Neural cell (in vitro differentiated cells): ENCODE measurements around the gene SDHB. TPM values are rescaled to one million over a fixed set of nuclear protein-coding genes. Genes with fewer than 3 reads are reported as not detected.

Source experiments
- H2AFZ ChIP-seq: fragments of 200-600, 300-800 bp; sonication (generic), shearing (Covaris generic); 2 replicates; pipeline ENCODE4 v1.6.0; 2014; ENCODE audit warnings: low read depth, mild to moderate bottlenecking, antibody characterized with exemption, low read length, moderate library complexity
- H3F3A ChIP-seq: fragments of 200-600 bp; shearing (Covaris generic); 2 replicates; pipeline ENCODE4 v1.6.1; 2016; ENCODE audit warnings: mild to moderate bottlenecking, moderate library complexity, mixed read lengths, antibody characterized with exemption, low read length; ENCODE audit not compliant: insufficient read depth, poor library complexity, severe bottlenecking
- H3K27ac ChIP-seq: fragments of 200-600, 300-800 bp; sonication (generic), shearing (Covaris generic); 2 replicates; pipeline ENCODE4 v1.5.1; 2014; ENCODE audit warnings: mild to moderate bottlenecking, low read length, moderate library complexity
- H3K27me3 ChIP-seq: fragments of 300-800, 200-600 bp; sonication (generic), shearing (Covaris generic); 2 replicates; pipeline ENCODE4 v1.6.0; 2014; ENCODE audit warnings: mild to moderate bottlenecking, low read depth, low read length, moderate library complexity; ENCODE audit not compliant: insufficient read depth
- H3K36me3 ChIP-seq: fragments of 300-800, 200-600 bp; sonication (generic), shearing (Covaris generic); 2 replicates; pipeline ENCODE4 v1.5.1; 2014; ENCODE audit warnings: mild to moderate bottlenecking, antibody characterized with exemption, low read length, moderate library complexity; ENCODE audit not compliant: insufficient read depth
- H3K4me2 ChIP-seq: fragments of 300-800, 200-600 bp; sonication (generic), shearing (Covaris generic); 2 replicates; pipeline ENCODE4 v1.6.0; 2014; ENCODE audit warnings: mild to moderate bottlenecking, low read length
- H3K4me3 ChIP-seq: fragments of 300-800, 200-600 bp; sonication (generic), shearing (Covaris generic); 2 replicates; pipeline ENCODE4 v1.5.1; 2014; ENCODE audit warnings: mild to moderate bottlenecking, low read length, moderate library complexity
- H3K79me2 ChIP-seq: fragments of 200-600 bp; shearing (Covaris generic); replicated peaks from 2 replicates; pipeline ENCODE4 v1.6.0; 2014; ENCODE audit warnings: mild to moderate bottlenecking, low read length, moderate library complexity; ENCODE audit not compliant: insufficient read depth
- H3K9ac ChIP-seq: fragments of 300-800, 200-600 bp; sonication (generic), shearing (Covaris generic); 2 replicates; pipeline ENCODE4 v1.6.1; 2016; ENCODE audit warnings: mild to moderate bottlenecking, low read length, mixed read lengths
- H3K9me2 ChIP-seq: fragments of 200-600 bp; shearing (Covaris generic); 2 replicates; pipeline ENCODE4 v1.6.1; 2016; ENCODE audit warnings: mild to moderate bottlenecking, low read length, mixed read lengths; ENCODE audit not compliant: insufficient read depth
- H3K9me3 ChIP-seq: fragments of 200-600, 300-800 bp; sonication (generic), shearing (Covaris generic); 2 replicates; pipeline ENCODE4 v1.6.1; 2016; ENCODE audit warnings: mild to moderate bottlenecking, mixed run types, low read length, moderate library complexity, mixed read lengths
- H4K20me1 ChIP-seq: fragments of 200-600 bp; shearing (Covaris generic); 2 replicates; pipeline ENCODE4 v1.6.1; 2016; ENCODE audit warnings: mild to moderate bottlenecking, mixed run types; ENCODE audit not compliant: insufficient read depth
- EP300 ChIP-seq: fragments of 450-650 bp; conservative IDR thresholded peaks from 2 replicates; pipeline ENCODE4 v1.6.1; 2014; ENCODE audit warnings: antibody characterized with exemption, mild to moderate bottlenecking, moderate library complexity; ENCODE audit not compliant: poor library complexity, severe bottlenecking
- EZH2 ChIP-seq: fragments of 200-600, 300-800 bp; shearing (Covaris generic), sonication (generic); IDR thresholded peaks from 2 replicates; pipeline ENCODE4 v1.6.1; 2014; ENCODE audit warnings: antibody characterized with exemption, low read length, borderline replicate concordance, mild to moderate bottlenecking; ENCODE audit not compliant: insufficient read depth, poor library complexity, severe bottlenecking
- MXI1 ChIP-seq: fragments of 450-650 bp; conservative IDR thresholded peaks from 2 replicates; pipeline ENCODE4 v1.6.1; 2014; ENCODE audit warnings: antibody characterized with exemption, mild to moderate bottlenecking; ENCODE audit not compliant: poor library complexity, severe bottlenecking
- POLR2AphosphoS5 ChIP-seq: IDR thresholded peaks from 2 replicates; pipeline ENCODE4 v1.6.1; 2012
- RAD21 ChIP-seq: fragments of 450-650 bp; conservative IDR thresholded peaks from 2 replicates; pipeline ENCODE4 v1.6.1; 2014; ENCODE audit warnings: antibody characterized with exemption, mild to moderate bottlenecking, moderate library complexity
- SMC3 ChIP-seq: fragments of 450-650 bp; conservative IDR thresholded peaks from 2 replicates; pipeline ENCODE4 v1.6.1; 2014; ENCODE audit warnings: antibody characterized with exemption, mild to moderate bottlenecking, moderate library complexity; ENCODE audit not compliant: poor library complexity
- TAF1 ChIP-seq: IDR thresholded peaks from 2 replicates; pipeline ENCODE4 v1.6.1; 2012; ENCODE audit warnings: low read depth
- polyA plus RNA-seq: library from polyadenylated mRNA; depleted of rRNA; stranded (reverse); fragments of >200 nt; gene quantifications from 2 replicates; pipeline ENCODE4 v1.2.3, GENCODE V29; 2014
- TF ChIP-seq, protein P1 (sequence below): IDR thresholded peaks from 2 replicates; pipeline ENCODE4 v1.6.1; 2012; ENCODE audit warnings: borderline replicate concordance
- TF ChIP-seq, protein P2 (sequence below): fragments of 450-650 bp; IDR thresholded peaks from 2 replicates; pipeline ENCODE4 v1.5.1; 2014; ENCODE audit warnings: antibody characterized with exemption, mild to moderate bottlenecking, moderate library complexity; ENCODE audit not compliant: poor library complexity, severe bottlenecking

The SDHB gene
- polyA plus RNA-seq, 1 donor from 2014 or later, result 129 TPM

DNA sequence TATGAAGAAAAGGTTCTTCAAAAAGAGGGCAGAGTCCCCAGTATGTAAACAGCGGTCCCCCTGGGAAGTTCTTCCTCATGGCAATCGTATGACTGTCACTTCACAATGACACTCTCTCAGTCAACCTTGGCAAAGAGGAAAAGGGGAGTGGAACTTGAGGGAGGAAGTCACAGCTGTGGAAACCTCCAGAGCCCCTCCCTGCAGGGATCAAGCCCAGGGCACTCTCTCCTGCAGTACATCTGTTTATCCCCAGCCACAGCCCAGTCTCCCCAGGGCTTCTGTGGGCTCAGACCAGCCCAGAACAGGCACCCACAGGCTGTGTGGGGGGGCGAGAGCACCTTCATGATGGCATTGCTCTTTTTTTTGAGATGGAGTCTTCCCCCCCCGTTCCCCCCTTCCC is 44.1 kb downstream of the SDHB start:
- Histone ChIP-seq H2AFZ (no peak overlapping the region), H3K9ac (no peak overlapping the region), H3K9me2 (no peaks in the 10 kb centered on the region), H3F3A (no peaks in the 10 kb centered on the region), H4K20me1 (no peaks in the 10 kb centered on the region), H3K9me3 (no peaks in the 10 kb centered on the region), H3K27me3 (no peaks in the 10 kb centered on the region), H3K79me2 (peaks cover 8% of the 10 kb centered on the region), H3K4me3 (no peak overlapping the region), H3K36me3 (no peaks in the 10 kb centered on the region), H3K4me2 (no peak overlapping the region), H3K27ac (no peak overlapping the region)
- TF ChIP-seq SMC3 (no peak), EP300 (no peak), POLR2AphosphoS5 (no peak), TAF1 (no peak), MXI1 (no peak), RAD21 (no peak), EZH2 (no peak)
- TF ChIP-seq, protein P1, sequence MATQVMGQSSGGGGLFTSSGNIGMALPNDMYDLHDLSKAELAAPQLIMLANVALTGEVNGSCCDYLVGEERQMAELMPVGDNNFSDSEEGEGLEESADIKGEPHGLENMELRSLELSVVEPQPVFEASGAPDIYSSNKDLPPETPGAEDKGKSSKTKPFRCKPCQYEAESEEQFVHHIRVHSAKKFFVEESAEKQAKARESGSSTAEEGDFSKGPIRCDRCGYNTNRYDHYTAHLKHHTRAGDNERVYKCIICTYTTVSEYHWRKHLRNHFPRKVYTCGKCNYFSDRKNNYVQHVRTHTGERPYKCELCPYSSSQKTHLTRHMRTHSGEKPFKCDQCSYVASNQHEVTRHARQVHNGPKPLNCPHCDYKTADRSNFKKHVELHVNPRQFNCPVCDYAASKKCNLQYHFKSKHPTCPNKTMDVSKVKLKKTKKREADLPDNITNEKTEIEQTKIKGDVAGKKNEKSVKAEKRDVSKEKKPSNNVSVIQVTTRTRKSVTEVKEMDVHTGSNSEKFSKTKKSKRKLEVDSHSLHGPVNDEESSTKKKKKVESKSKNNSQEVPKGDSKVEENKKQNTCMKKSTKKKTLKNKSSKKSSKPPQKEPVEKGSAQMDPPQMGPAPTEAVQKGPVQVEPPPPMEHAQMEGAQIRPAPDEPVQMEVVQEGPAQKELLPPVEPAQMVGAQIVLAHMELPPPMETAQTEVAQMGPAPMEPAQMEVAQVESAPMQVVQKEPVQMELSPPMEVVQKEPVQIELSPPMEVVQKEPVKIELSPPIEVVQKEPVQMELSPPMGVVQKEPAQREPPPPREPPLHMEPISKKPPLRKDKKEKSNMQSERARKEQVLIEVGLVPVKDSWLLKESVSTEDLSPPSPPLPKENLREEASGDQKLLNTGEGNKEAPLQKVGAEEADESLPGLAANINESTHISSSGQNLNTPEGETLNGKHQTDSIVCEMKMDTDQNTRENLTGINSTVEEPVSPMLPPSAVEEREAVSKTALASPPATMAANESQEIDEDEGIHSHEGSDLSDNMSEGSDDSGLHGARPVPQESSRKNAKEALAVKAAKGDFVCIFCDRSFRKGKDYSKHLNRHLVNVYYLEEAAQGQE, result no peak
- TF ChIP-seq, protein P2, sequence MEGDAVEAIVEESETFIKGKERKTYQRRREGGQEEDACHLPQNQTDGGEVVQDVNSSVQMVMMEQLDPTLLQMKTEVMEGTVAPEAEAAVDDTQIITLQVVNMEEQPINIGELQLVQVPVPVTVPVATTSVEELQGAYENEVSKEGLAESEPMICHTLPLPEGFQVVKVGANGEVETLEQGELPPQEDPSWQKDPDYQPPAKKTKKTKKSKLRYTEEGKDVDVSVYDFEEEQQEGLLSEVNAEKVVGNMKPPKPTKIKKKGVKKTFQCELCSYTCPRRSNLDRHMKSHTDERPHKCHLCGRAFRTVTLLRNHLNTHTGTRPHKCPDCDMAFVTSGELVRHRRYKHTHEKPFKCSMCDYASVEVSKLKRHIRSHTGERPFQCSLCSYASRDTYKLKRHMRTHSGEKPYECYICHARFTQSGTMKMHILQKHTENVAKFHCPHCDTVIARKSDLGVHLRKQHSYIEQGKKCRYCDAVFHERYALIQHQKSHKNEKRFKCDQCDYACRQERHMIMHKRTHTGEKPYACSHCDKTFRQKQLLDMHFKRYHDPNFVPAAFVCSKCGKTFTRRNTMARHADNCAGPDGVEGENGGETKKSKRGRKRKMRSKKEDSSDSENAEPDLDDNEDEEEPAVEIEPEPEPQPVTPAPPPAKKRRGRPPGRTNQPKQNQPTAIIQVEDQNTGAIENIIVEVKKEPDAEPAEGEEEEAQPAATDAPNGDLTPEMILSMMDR, result no peak

DNA sequence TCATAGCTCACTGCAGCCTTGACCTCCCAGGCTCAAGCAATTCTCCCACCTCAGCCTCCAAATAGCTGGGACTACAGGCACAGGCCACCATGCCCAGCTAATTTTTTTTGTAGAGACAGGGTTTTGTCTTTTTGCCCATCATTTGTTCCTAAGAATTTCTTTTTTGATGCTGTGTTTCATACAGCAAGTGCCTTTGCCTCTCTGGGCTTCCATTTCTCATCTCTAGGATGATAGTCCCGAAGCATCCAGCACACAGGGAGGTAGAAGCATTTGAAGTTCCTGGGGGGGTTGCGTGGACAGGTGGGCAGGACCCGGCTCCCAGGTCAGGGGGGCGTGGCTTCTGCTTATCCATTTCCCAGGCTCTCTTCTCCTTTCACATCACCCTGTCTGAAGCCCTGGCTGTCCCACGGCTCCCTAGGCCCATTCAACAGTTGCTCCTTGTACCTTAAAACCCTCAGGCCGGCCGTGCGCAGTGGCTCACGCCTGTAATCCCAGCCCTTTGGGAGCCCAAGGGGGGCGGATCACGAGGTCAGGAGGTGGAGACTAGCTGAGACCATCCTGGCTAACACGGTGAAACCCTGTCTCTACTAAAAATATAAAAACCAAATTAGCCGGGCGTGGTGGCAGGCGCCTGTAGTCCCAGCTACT is 45.5 kb downstream of the SDHB start:
- no peak overlapping the region for H2AFZ ChIP-seq
- no peaks in the 10 kb centered on the region for H3F3A ChIP-seq
- no peak overlapping the region for H3K27ac ChIP-seq
- TF ChIP-seq EP300 (no peak), POLR2AphosphoS5 (no peak), EZH2 (no peak), SMC3 (no peak), MXI1 (no peak)
- TF ChIP-seq, protein P2, result no peak
- TF ChIP-seq, protein P1, result no peak
- H3K4me3 ChIP-seq, result no peak overlapping the region
- no peak overlapping the region for H3K9ac ChIP-seq
- H3K36me3 ChIP-seq, result no peaks in the 10 kb centered on the region
- H3K27me3 ChIP-seq, result no peaks in the 10 kb centered on the region
- H3K4me2 ChIP-seq, result no peak overlapping the region
- no peaks in the 10 kb centered on the region for H4K20me1 ChIP-seq
- H3K9me3 ChIP-seq, result no peaks in the 10 kb centered on the region
- H3K79me2 ChIP-seq, result peaks cover 8% of the 10 kb centered on the region
- H3K9me2 ChIP-seq, result no peaks in the 10 kb centered on the region
